ENCODE results near the gene DOCK7.

DNA sequence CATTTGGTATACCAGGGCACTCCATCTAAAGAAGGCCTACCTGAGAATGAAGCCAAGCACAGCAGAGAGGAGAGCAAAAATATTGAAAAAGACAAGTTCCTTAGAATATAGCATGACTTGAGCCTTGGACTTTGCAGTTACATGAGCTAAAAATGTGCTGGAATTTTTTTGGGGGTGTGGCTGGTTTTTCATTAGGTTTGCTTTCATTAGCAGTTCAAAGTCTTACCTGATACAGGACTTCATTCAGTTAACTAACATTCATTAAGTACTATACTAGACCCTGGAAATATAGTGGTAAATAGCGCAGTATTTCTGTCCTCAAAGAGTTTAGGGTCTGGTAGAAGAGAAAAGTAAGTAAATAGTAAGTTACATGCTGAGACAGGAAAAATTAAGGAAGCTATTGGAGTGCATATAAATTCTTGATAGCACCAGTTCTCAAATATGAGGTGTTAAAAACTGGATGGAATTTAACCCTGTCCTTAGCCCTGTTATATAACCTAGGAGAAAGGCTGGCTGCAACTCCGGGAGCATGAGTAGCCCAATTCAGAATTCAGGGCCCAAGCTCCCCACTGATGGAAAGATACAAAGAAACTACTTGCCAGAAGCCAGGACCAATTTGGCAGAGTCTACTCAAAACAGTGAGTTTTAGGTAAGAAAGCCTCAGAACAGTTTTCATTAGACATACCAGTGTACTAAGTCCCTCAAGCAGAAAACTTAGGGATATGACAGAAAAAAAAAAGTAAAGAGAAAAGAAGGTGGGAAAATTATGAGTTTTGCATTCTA lies 3.1 kb upstream of the DOCK7 start:
- no peak for TF ChIP-seq POLR2A (IDR thresholded peaks at IDR 0.05; ENCODE audit: low read length)
- TF ChIP-seq GATA1 (IDR thresholded peaks at IDR 0.05; ENCODE audit: low read depth, low read length) = no peak

Measured in erythroblast (primary cell).